H1 (cell line): ENCODE results near the gene AGRN. TPM values are rescaled to one million over a fixed set of nuclear protein-coding genes. Genes with fewer than 3 reads are reported as not detected.

Source experiments
- CTCF ChIA-PET: fragments of 300-600 bp; sonication (Branson Sonifier 250); formaldehyde crosslinking; loops from one replicate; lab custom pipeline; 2021; ENCODE audit not compliant: partially characterized antibody; lab: Charles Lee
- POLR2A ChIA-PET: fragments of 300-600 bp; sonication (Branson Sonifier 250); formaldehyde crosslinking; loops from one replicate; lab custom pipeline; 2021; ENCODE audit warnings: inconsistent platforms; ENCODE audit not compliant: partially characterized antibody; lab: Charles Lee
- DNase-seq, 2 experiments: peaks; one replicate each; pipeline versions ENCODE4 v3.0.0 to v3.0.0-alpha.2; 2010 to 2022; ENCODE audit warnings: low spot score in 2 of 2, low read depth in 1 of 2, mixed read lengths in 1 of 2
- FAIRE-seq: peaks from 2 replicates; lab custom pipeline; 2011; peaks lifted over from hg19 to GRCh38; lab: Jason Lieb, UNC
- H2AFZ ChIP-seq: 2 replicates; pipeline ENCODE4 v1.8.1; 2012; ENCODE audit warnings: low read length, inconsistent platforms
- H2AK5ac ChIP-seq: 2 replicates; pipeline ENCODE4 v1.6.1; 2013; ENCODE audit warnings: low read depth, low read length
- H2BK120ac ChIP-seq: replicated peaks from 2 replicates; pipeline ENCODE3; 2013; ENCODE audit warnings: low read depth, low read length, inconsistent platforms
- H2BK12ac ChIP-seq: 2 replicates; pipeline ENCODE4 v1.6.1; 2013; ENCODE audit warnings: low read depth, low read length
- H2BK15ac ChIP-seq: 2 replicates; pipeline ENCODE4 v1.6.1; 2013; ENCODE audit warnings: low read length
- H2BK20ac ChIP-seq: 2 replicates; pipeline ENCODE4 v1.6.1; 2013; ENCODE audit warnings: low read length
- H2BK5ac ChIP-seq: 2 replicates; pipeline ENCODE4 v1.6.1; 2013; ENCODE audit warnings: low read depth, low read length
- H3K14ac ChIP-seq: 2 replicates; pipeline ENCODE4 v1.6.1; 2013; ENCODE audit warnings: inconsistent platforms; ENCODE audit not compliant: insufficient read length
- H3K18ac ChIP-seq: 2 replicates; pipeline ENCODE4 v1.6.1; 2013; ENCODE audit warnings: low read length; ENCODE audit errors: extremely low read depth
- H3K23ac ChIP-seq: 2 replicates; pipeline ENCODE4 v1.6.1; 2013; ENCODE audit warnings: inconsistent platforms; ENCODE audit not compliant: insufficient read length
- H3K23me2 ChIP-seq: 2 replicates; pipeline ENCODE4 v1.6.1; 2013; ENCODE audit warnings: low read depth, low read length
- H3K27ac ChIP-seq: 2 replicates; pipeline ENCODE4 v1.6.1; 2011; ENCODE audit warnings: low read depth, low read length, inconsistent platforms
- H3K27me3 ChIP-seq, 4 experiments: replicated peaks in 1 of 4; 1 replicate in 1 of 4; 2 replicates in 3 of 4; pipeline versions ENCODE4 v1.6.1 to v1.8.1; 2011 to 2013; ENCODE audit warnings: low read length in 3 of 4, mild to moderate bottlenecking in 3 of 4, inconsistent platforms in 2 of 4, mixed read lengths in 2 of 4, moderate library complexity in 1 of 4; ENCODE audit not compliant: control insufficient read depth in 3 of 4, insufficient read depth in 3 of 4; ENCODE audit errors: extremely low read depth in 1 of 4
- H3K36me3 ChIP-seq, 4 experiments: 2 replicates each; pipeline versions ENCODE4 v1.6.1 to v1.8.1; 2011 to 2013; ENCODE audit warnings: mild to moderate bottlenecking in 4 of 4, low read length in 3 of 4, moderate library complexity in 2 of 4, control low read depth in 1 of 4, inconsistent platforms in 1 of 4; ENCODE audit not compliant: insufficient read depth in 4 of 4, control insufficient read depth in 2 of 4
- H3K4ac ChIP-seq: replicated peaks from 2 replicates; pipeline ENCODE3; 2013; ENCODE audit warnings: low read length, low read depth, mixed read lengths, inconsistent platforms; ENCODE audit not compliant: insufficient read length
- H3K4me1 ChIP-seq, 4 experiments: replicated peaks in 1 of 4; 1 replicate in 1 of 4; 2 replicates in 3 of 4; pipeline versions ENCODE4 v1.6.1 to v1.8.1; 2011 to 2013; ENCODE audit warnings: low read length in 3 of 4, inconsistent platforms in 2 of 4, mixed read lengths in 1 of 4; ENCODE audit not compliant: insufficient read depth in 4 of 4, control insufficient read depth in 3 of 4
- H3K4me2 ChIP-seq, 2 experiments: 2 replicates each; pipeline versions ENCODE4 v1.6.1 to v1.8.1; 2011 to 2013; ENCODE audit warnings: low read depth in 2 of 2, low read length in 2 of 2, control low read depth in 1 of 2, inconsistent platforms in 1 of 2, mild to moderate bottlenecking in 1 of 2; ENCODE audit not compliant: insufficient read depth in 1 of 2
- H3K4me3 ChIP-seq, 4 experiments: fragments of 200-600, 300-600 bp in 1 of 4; sonication (generic), shearing (Covaris generic), sonication (Bioruptor Twin) in 1 of 4; 2 replicates each; pipeline versions ENCODE4 v1.5.1 to v1.8.1; 2011 to 2016; ENCODE audit warnings: low read length in 4 of 4, low read depth in 3 of 4, control low read depth in 2 of 4, inconsistent platforms in 2 of 4, mild to moderate bottlenecking in 2 of 4, mixed read lengths in 1 of 4, moderate library complexity in 1 of 4; ENCODE audit not compliant: insufficient read depth in 2 of 4; ENCODE audit errors: extremely low read depth in 1 of 4
- H3K56ac ChIP-seq: replicated peaks from 2 replicates; pipeline ENCODE3; 2013; ENCODE audit warnings: low read depth, mild to moderate bottlenecking, mixed read lengths, low read length, inconsistent platforms; ENCODE audit not compliant: insufficient read length
- H3K79me1 ChIP-seq: 2 replicates; pipeline ENCODE4 v1.6.1; 2013; ENCODE audit warnings: low read depth, low read length, control low read depth
- H3K79me2 ChIP-seq, 2 experiments: 2 replicates each; pipeline versions ENCODE4 v1.6.1 to v1.8.1; 2012 to 2013; ENCODE audit warnings: low read length in 2 of 2, mild to moderate bottlenecking in 2 of 2, inconsistent platforms in 1 of 2; ENCODE audit not compliant: insufficient read depth in 2 of 2, control insufficient read depth in 1 of 2
- H3K9ac ChIP-seq, 4 experiments: replicated peaks in 1 of 4; 1 replicate in 1 of 4; 2 replicates in 3 of 4; pipeline versions ENCODE4 v1.6.1 to v1.8.1; 2011 to 2013; ENCODE audit warnings: low read depth in 3 of 4, low read length in 3 of 4, control low read depth in 2 of 4, mild to moderate bottlenecking in 2 of 4, moderate library complexity in 2 of 4, inconsistent platforms in 1 of 4; ENCODE audit errors: extremely low read depth in 1 of 4
- H3K9me3 ChIP-seq, 2 experiments: 2 replicates each; pipeline versions ENCODE4 v1.6.1 to v1.8.1; 2012 to 2013; ENCODE audit warnings: mild to moderate bottlenecking in 2 of 2, moderate library complexity in 2 of 2, control low read depth in 1 of 2, inconsistent platforms in 1 of 2, low read depth in 1 of 2, low read length in 1 of 2, mixed read lengths in 1 of 2; ENCODE audit not compliant: insufficient read depth in 2 of 2
- H4K20me1 ChIP-seq, 2 experiments: replicated peaks in 1 of 2; 2 replicates each; pipeline versions ENCODE3 to v1.8.1; 2011 to 2013; ENCODE audit warnings: inconsistent platforms in 2 of 2, low read length in 2 of 2, mild to moderate bottlenecking in 1 of 2; ENCODE audit not compliant: insufficient read depth in 2 of 2, control insufficient read depth in 1 of 2
- H4K5ac ChIP-seq: 2 replicates; pipeline ENCODE4 v1.6.1; 2013; ENCODE audit warnings: low read length, low read depth, mixed read lengths, inconsistent platforms; ENCODE audit not compliant: insufficient read length
- H4K8ac ChIP-seq: 2 replicates; pipeline ENCODE4 v1.8.0; 2013; ENCODE audit warnings: mild to moderate bottlenecking, moderate library complexity, low read length, inconsistent platforms; ENCODE audit not compliant: insufficient read depth; ENCODE audit errors: extremely low read depth
- H4K91ac ChIP-seq: replicated peaks from 2 replicates; pipeline ENCODE3; 2013; ENCODE audit warnings: low read length, mixed read lengths, inconsistent platforms; ENCODE audit not compliant: insufficient read length
- RNF2 ChIP-seq: fragments of 200-900, 300-1000 bp; sonication (generic); IDR thresholded peaks from 2 replicates; pipeline ENCODE4 v1.7.1; 2016; ENCODE audit warnings: borderline replicate concordance, low read depth, mild to moderate bottlenecking, antibody characterized with exemption, low read length; ENCODE audit not compliant: poor library complexity, severe bottlenecking; ENCODE audit errors: missing control alignments
- SP4 ChIP-seq: IDR thresholded peaks from 2 replicates; pipeline ENCODE4 v1.6.1; 2012; ENCODE audit warnings: low read length, inconsistent platforms
- WGBS, 2 experiments: shearing (Covaris generic) in 1 of 2; methylation state at CpG; one replicate each; pipeline versions ENCODE4 v1.1.6 to v1.1.7; 2013 to 2015; ENCODE audit warnings: low lambda C conversion rate in 2 of 2, mixed read lengths in 2 of 2, inconsistent platforms in 1 of 2, low coverage in 1 of 2, missing lambda C conversion rate in 1 of 2; ENCODE audit not compliant: insufficient replicate concordance in 2 of 2, insufficient coverage in 1 of 2, insufficient read length in 1 of 2; ENCODE audit errors: extremely low coverage in 1 of 2, missing lambda C conversion rate in 1 of 2; 5-methylcytosine and 5-hydroxymethylcytosine counted together
- polyA plus RNA-seq, 7 experiments: library from polyadenylated mRNA; depleted of rRNA in 3 of 7; stranded (reverse) in 5 of 7; unstranded in 2 of 7; fragments of >200 nt in 5 of 7; fragments of 200-250 nt in 2 of 7; gene quantifications; 1 replicate in 5 of 7; 2 replicates in 1 of 7; 4 replicates in 1 of 7; pipeline versions ENCODE4 v1.2.1 to v1.2.3, GENCODE V29; 2011 to 2013; ENCODE audit warnings: missing spikeins in 2 of 7, mixed read lengths in 2 of 7
- total RNA-seq: library from RNA; stranded (reverse); fragmentation: NEBNext Ultra II Directional; extraction: Animal tissue kit (Norgen Biotek cat#: 25700); gene quantifications from 2 replicates; pipeline ENCODE4 v1.2.1, GENCODE V29; 2021

The AGRN gene
- total and polyA plus RNA-seq, 2 of the 8 experiments (the other 6 are each of a cell fraction or from before 2014, with no cell fraction given) = 52.3 to 155 TPM

DNA sequence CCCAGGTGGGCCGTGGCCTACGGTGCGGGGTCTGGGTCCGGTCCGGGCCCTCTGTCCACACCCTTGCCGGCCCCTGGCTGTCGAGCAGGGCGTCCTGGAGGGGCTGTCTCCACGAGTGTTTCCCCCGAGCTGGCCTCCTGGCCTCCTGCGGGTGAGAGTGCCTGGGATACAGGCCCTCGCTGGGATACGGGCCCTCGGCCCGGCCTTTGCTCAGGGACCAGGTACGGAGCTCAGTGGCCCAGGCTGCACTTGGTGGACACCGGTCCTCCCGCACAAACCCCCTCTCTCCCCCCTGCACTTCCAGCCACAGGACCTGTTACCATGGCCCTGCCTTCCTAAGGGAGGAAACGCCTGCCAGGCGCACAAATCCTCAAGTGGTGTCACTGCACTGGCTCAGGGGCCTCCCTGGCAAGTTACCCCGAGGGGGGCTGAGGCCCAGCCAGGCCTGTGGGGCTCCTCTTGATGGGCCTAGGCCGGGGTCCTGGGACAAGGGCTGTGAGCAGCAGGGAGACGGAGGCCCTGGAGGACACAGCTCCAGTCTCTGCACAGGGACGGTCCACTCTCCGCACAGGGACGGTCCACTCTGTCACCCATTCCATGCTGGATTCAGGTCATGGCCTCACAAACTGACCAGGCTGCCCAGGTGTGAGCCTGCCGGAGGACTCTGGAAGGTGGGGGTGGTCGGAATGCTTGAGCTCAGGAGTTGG, 72.4 kb downstream of the AGRN start:
- CTCF ChIA-PET = interaction anchor here (1.2 kb wide), 1 partner anchor 199 kb away, joined by 3 read pairs; no protein-coding TSS in a partner anchor
- Histone ChIP-seq H3K9ac (no peak overlapping the region), H2BK5ac (no peak overlapping the region), H3K9me3 (peaks cover 8 to 20% of the 10 kb centered on the region in 2 experiments; a peak in 3 of 4 replicates), H4K20me1 (no peaks in the 10 kb centered on the region), H3K56ac (no peak overlapping the region), H3K4me3 (no peak overlapping the region), H3K14ac (no peak overlapping the region), H3K4ac (no peak overlapping the region), H3K36me3 (no peaks in the 10 kb centered on the region), H3K4me1 (no peaks in the 10 kb centered on the region), H2AK5ac (no peak overlapping the region), H2BK20ac (no peak overlapping the region), H3K79me2 (no peaks in the 10 kb centered on the region), H2BK15ac (no peak overlapping the region), H3K18ac (no peak overlapping the region), H4K5ac (no peak overlapping the region), H3K23ac (no peak overlapping the region), H3K4me2 (no peak overlapping the region), H3K79me1 (no peaks in the 10 kb centered on the region), H2AFZ (no peak overlapping the region), H3K23me2 (no peaks in the 10 kb centered on the region), H3K27ac (no peak overlapping the region), H4K8ac (no peak overlapping the region), H4K91ac (no peak overlapping the region), H2BK120ac (no peak overlapping the region), H3K27me3 (peaks cover 0 to 2% (median 0%) of the 10 kb centered on the region in 4 experiments; a peak in 1 of 7 replicates), H2BK12ac (no peak overlapping the region)
- no peak for FAIRE-seq
- no peak for TF ChIP-seq RNF2
- no peak for TF ChIP-seq SP4
- no peak for DNase-seq
- WGBS, 2 experiments = 89% methylated on average over 20 of the region's 28 CpGs; no CpG with 5 or more reads in 1 of the 2 experiments
- POLR2A ChIA-PET = interaction anchor here (1.1 to 1.6 kb wide), 3 partner anchors 9 to 13 kb away, joined by 3 to 6 read pairs (median 6); no protein-coding TSS in a partner anchor
